HG02678 (cell line): ENCODE measurements around the gene DYNC1I2.
A peak's percentile ranks its signal among the peaks of the same experiment; 100 is the strongest.
"Not testable (repeated sequence)": the region's sequence is repeated elsewhere in the genome, so short reads cannot be mapped to it uniquely, and the experiment has no call there.

Source experiments
- ATAC-seq: cut with Tn5 transposase; IDR thresholded peaks from one replicate; pipeline ENCODE4 v1.9.1; 2021; ENCODE audit warnings: mild to moderate bottlenecking, moderate library complexity; ENCODE audit not compliant: unreplicated experiment

The DYNC1I2 gene

DNA sequence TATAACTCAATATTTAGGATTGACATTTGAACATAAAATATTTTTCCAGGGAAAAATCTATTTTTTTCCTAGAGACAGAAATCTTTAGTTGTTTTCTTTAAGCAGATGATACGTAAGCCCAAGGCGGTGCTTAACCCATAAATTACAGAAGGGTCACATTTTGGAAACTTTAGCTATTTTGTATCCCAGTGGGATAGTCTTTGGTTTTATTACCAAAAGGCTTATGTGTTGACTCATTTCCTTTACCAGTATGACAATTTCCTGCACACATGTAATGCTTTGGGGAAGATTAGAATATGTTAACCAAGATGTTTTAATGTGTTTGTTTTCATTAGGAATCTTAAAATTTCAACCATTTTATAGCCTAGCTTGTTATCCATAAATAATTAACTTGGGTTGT is 24.8 kb downstream of the DYNC1I2 start:
- ATAC-seq, result no peak

GRCh38 chr2:171718720-171719119 is 31.5 kb downstream of the DYNC1I2 start:
- peak; percentile 92 for ATAC-seq

- no peak for ATAC-seq
These were observed 32.4 kb downstream of the DYNC1I2 start for GRCh38 chr2:171719660-171720059.

DNA sequence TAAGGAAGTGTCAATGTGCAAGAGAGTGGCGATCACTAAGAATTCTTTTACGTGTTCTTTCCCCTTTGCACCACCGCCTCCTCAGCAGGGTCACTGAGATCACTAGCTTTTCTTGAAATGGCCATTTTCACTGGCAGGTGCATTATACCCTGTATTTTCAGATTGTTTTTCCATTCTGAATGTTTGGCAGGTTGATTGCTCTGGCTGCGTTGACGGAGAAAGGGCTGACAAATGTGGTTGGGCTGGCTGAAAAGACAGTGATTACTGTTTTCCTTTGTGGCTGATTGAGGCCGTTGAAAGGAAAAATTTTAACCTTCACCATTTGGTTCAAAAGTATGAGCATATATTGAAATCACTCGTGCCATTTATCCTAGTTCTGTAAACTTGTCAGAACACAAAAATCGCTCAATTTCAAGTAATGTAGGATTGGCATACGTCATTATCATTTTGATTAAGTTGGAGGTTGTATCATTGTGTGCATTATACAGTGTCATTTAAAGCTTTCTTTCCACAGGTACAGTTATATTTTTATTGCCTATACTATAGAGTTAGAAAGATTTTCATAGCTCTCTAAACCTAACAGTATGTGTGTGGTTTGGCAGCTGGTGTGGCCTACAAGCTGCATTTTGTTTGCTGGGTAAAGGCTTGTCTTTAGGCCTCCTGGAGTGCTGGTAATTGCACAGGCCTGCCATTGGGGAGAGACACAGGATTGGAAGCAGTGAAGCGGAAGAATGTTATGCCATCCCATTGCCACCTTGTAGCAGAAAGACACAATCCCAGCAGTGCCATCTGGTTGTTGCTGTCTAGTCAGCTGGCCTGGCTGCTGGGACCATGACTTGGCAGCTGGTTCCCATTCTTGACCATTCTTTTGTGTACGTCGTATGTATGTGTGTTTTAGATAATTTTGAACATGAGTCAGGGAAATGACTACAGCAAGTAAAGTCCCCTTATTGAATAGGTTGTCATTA is 36.7 kb downstream of the DYNC1I2 start:
- ATAC-seq, result no peak

DNA sequence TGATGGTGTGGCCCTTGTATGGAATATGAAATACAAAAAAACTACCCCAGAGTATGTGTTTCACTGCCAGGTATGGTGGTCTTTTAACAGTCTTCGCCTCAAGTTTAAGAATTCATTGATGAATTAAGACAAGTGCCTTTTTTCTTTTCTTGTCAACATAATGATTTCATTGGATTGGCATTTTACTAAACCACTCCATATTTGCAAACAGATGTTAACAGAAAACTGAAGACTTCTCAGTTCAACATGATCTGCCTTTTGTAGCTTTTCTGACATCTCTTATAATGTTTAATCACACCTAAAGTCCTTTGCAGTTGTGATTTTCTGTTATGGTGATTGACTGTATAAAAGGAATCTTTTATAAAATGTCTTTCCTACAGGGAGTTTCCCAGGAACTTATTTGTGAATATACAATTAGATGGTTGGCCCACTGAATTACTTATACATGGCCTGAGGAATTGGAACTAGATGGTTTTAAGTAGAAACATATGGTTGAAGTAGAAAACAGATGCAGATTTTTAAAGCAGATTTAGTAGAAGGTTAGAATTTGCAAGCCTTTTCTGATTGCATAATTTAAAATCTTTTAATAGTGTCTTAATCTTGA is 39.7 kb downstream of the DYNC1I2 start:
- ATAC-seq, result no peak

GRCh38 chr2:171728989-171729951 is 42.0 kb downstream of the DYNC1I2 start:
- no peak for ATAC-seq

GRCh38 chr2:171729952-171730317 is 42.7 kb downstream of the DYNC1I2 start:
- ATAC-seq, result no peak

DNA sequence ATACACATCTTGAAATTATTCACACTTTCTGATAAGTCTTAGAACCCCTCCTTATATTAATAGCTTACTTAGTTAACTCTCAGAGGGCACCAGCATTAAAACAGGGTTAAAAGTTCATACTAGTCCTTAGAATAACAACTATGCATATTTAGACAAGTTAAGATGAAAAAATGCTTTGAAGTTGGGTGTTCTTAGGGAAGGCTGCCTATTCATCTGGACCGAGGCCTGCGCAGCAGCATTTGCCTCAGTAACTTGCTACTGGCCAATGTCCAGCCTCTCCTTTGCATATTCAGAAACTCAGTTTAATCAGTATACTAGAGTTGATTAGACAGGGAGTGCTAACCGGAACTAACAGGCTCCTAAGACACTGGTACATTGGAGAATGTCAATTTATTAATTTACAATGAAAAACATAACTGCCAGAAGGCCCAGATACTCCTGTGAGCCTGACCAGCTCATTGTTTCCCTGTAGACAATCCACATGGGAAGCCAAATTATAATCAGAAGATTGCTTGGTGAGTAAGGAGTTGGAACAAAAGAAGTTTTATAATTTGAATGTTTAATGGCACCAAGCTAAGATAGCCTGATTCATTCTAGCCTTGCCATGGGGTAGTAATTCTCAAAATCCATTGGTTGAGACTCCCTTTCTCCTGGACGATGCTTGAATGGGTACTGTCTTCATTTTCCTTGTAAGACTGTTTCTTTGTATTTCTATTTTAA is 48.9 kb downstream of the DYNC1I2 start:
- ATAC-seq, result no peak

GRCh38 chr2:171741189-171741588 is 53.9 kb downstream of the DYNC1I2 start:
- peak; percentile 65 for ATAC-seq

DNA sequence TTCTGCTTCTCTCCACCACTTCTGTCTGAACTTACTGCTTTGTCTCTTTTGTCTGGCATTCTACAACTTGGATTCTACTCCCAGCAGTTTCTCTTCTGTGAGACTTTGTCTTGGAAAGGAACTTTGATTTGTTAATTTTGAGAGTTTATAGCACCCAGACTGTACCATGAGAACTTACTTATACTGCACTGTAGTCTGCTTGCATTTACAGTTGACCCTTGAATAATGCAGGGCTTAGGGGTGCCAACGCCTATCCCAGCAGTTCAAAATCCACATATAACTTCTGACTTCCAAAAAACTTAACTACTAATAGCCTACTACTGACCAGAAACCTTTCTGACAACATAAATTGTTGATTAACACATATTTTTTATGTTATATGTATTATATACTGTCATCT is 55.5 kb downstream of the DYNC1I2 start:
- no peak for ATAC-seq

DNA sequence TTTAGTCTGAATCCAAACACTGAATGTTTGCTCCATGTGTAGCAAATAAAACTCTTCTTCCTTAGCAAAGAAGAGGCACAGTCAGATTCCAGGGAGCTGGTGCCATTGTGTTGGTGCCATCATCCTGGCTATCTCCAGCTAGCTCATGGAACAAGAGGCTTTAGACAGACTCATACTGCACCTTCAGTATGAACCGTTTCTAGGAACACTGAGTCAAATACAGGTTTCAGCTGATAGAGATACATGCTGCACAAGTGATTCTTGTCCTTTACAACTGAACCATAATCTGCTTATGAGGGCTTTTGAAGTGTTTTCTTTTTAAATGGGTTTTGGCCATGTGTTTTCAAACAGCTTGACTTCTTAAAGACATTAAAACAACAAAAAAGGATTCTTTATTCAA is 57.9 kb downstream of the DYNC1I2 start:
- ATAC-seq, result no peak

DNA sequence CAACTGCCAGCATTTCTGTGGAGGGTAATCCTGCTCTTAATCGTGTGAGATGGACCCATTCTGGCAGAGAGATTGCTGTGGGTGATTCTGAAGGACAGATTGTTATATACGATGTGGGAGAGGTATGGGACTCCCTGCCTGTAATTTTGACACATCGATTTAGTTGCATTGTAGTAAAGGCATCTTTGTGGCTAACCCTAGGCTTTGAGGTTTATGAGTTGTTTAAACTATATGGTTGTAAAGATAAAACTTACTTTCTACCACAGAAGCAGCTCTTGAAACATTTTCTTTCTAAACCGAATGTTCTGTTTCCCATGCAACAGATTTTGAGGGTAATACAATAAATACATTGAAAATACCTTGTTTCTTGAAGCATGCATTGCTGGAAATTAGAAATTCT is 58.5 kb downstream of the DYNC1I2 start:
- ATAC-seq, result no peak

DNA sequence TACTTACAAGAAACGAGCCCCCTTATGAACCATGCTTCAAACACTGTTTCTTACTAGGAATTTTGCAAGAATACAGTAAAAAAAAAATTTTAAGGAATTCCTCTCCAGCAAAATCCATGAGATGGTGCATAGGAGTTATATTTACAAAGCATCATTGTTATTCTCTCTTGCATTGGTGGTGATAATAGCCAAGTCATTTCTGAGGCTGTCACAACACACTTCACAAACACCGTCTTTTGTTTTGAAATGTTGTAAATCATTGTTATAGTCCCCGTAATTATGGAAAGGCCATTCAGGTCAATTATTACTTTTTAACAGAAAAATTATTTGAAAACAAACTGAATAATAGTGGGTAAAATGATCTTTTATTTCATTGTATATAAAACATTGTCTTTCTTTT is 60.1 kb downstream of the DYNC1I2 start:
- ATAC-seq, result no peak

GRCh38 chr2:171754254-171754939 is 67.1 kb downstream of the DYNC1I2 start:
- ATAC-seq, result no peak

- not testable (repeated sequence) for ATAC-seq
These were observed 71.5 kb downstream of the DYNC1I2 start for GRCh38 chr2:171758762-171759161.

DNA sequence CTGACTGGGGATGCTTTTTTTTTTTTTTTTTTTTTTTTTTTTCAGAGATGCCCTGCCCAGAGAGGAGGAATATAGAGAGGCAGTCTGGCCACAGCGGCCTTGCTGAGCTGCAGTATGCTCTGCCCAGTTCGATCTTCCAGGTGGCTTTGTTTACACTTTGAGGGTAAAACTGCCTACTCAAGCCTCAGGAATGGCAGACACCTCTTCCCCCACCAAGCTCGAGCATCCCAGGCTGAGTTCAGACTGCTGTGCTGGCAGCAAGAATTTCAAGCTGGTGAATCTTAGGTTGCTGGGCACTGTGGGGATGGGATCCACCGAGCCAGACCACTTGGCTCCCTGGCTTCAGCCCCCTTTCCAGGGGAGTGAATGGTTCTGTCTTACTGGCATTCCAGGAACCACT is 73.9 kb downstream of the DYNC1I2 start:
- not testable (repeated sequence) for ATAC-seq

GRCh38 chr2:171762879-171763573 is 75.8 kb downstream of the DYNC1I2 start:
- ATAC-seq, result no peak

DNA sequence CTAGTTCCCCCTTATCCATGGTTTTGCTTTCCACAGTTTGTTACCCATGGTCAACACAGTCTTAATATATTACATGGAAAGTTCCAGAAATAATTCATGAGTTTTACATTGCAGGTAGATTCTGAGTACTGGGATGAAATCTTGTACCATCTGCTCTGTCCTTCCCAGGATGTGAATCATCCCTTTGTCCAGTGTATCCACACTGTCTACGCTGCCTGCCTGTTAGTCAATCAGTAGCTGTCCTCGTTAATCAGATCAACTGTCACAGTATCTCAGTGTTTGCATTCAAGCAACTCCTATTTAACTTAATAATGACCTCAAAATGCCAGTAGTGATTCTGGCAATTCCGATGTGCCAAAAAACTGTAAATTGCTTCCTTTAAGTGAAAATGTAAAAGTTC is 76.3 kb downstream of the DYNC1I2 start:
- no peak for ATAC-seq

GRCh38 chr2:171771463-171771862 is 84.2 kb downstream of the DYNC1I2 start:
- no peak for ATAC-seq
